GM19372 (cell line): Measurements from ENCODE around the gene ZNF410.
"Not testable (repeated sequence)": the region's sequence is repeated elsewhere in the genome, so short reads cannot be mapped to it uniquely, and the experiment has no call there.

Experiments used
- ATAC-seq: cut with Tn5 transposase; IDR thresholded peaks from one replicate; pipeline ENCODE4 v1.9.1; 2021; ENCODE audit warnings: mild to moderate bottlenecking, low read depth, moderate library complexity; ENCODE audit not compliant: unreplicated experiment

The ZNF410 gene

GRCh38 chr14:73884438-73885190 is 2.0 kb upstream of the ZNF410 start:
- ATAC-seq: no peak

- no peak for ATAC-seq
Observed at GRCh38 chr14:73887318-73887616, 608 bp downstream of the ZNF410 start.

GRCh38 chr14:73887694-73888459 is 1.2 kb downstream of the ZNF410 start:
- ATAC-seq: no peak

- no peak for ATAC-seq
Observed at GRCh38 chr14:73888460-73888725, 1.7 kb downstream of the ZNF410 start.

- ATAC-seq: no peak
Observed at GRCh38 chr14:73888971-73889370, 2.3 kb downstream of the ZNF410 start.

- no peak for ATAC-seq
Observed at GRCh38 chr14:73889376-73889775, 2.7 kb downstream of the ZNF410 start.

- not testable (repeated sequence) for ATAC-seq
Observed at GRCh38 chr14:73894180-73894687, 7.6 kb downstream of the ZNF410 start.

GRCh38 chr14:73895939-73896338 is 9.3 kb downstream of the ZNF410 start:
- no peak for ATAC-seq

- no peak for ATAC-seq
Observed at GRCh38 chr14:73896521-73896920, 9.9 kb downstream of the ZNF410 start.

GRCh38 chr14:73903028-73903427 is 16.4 kb downstream of the ZNF410 start:
- no peak for ATAC-seq

GRCh38 chr14:73909681-73910080 is 23.0 kb downstream of the ZNF410 start:
- no peak for ATAC-seq

- no peak for ATAC-seq
Observed at GRCh38 chr14:73913256-73913655, 26.6 kb downstream of the ZNF410 start.

- no peak for ATAC-seq
Observed at GRCh38 chr14:73916324-73916723, 29.7 kb downstream of the ZNF410 start.

- not testable (repeated sequence) for ATAC-seq
Observed at GRCh38 chr14:73919457-73919856, 32.8 kb downstream of the ZNF410 start.

GRCh38 chr14:73924337-73924736 is 37.7 kb downstream of the ZNF410 start:
- ATAC-seq: no peak

- no peak for ATAC-seq
Observed at GRCh38 chr14:73935666-73936065, 49.0 kb downstream of the ZNF410 start.

- no peak for ATAC-seq
Observed at GRCh38 chr14:73936548-73936947, 49.9 kb downstream of the ZNF410 start.

GRCh38 chr14:73937012-73937411 is 50.4 kb downstream of the ZNF410 start:
- no peak for ATAC-seq

GRCh38 chr14:73942180-73942579 is 55.5 kb downstream of the ZNF410 start:
- no peak for ATAC-seq

- no peak for ATAC-seq
Observed at GRCh38 chr14:73943083-73943482, 56.4 kb downstream of the ZNF410 start.

- ATAC-seq: no peak
Observed at GRCh38 chr14:73944432-73945158, 57.9 kb downstream of the ZNF410 start.
